HepG2 (cell line): ENCODE data around the gene SIK3.

Source experiments
- CENPX ChIP-seq: sonication (generic); formaldehyde crosslinking; IDR thresholded peaks from 2 replicates; pipeline ENCODE4 v1.9.0; 2021; ENCODE audit warnings: mild to moderate bottlenecking, missing genetic modification reagents, moderate library complexity
- CHD2 ChIP-seq: IDR thresholded peaks from 2 replicates; pipeline ENCODE4 v1.6.1; 2011; ENCODE audit warnings: low read depth, low read length, improper control_type of control experiment
- EP300 ChIP-seq, 3 experiments: sonication (generic) in 1 of 3; formaldehyde crosslinking in 1 of 3; IDR thresholded peaks; 2 replicates each; pipeline versions ENCODE4 v1.5.1 to v1.6.1; 2011 to 2020; ENCODE audit warnings: low read depth in 2 of 3, low read length in 2 of 3, borderline replicate concordance in 1 of 3, improper control_type of control experiment in 1 of 3, mild to moderate bottlenecking in 1 of 3, missing genetic modification reagents in 1 of 3, moderate library complexity in 1 of 3
- POLR2A ChIP-seq, 2 experiments: IDR thresholded peaks; 2 replicates each; pipeline ENCODE4 v1.6.1; 2011; ENCODE audit warnings: low read depth in 2 of 2, low read length in 2 of 2, mild to moderate bottlenecking in 1 of 2, moderate library complexity in 1 of 2; ENCODE audit not compliant: insufficient read depth in 1 of 2
- RAD21 ChIP-seq: fragments of 450-650 bp; formaldehyde crosslinking; IDR thresholded peaks from 2 replicates; pipeline ENCODE4 v1.5.0; 2020; ENCODE audit warnings: mild to moderate bottlenecking
- RFX1 ChIP-seq: fragments of 450-650 bp; IDR thresholded peaks from 2 replicates; pipeline ENCODE4 v1.6.1; 2017
- SIN3A ChIP-seq: IDR thresholded peaks from 2 replicates; pipeline ENCODE4 v1.6.1; 2011; ENCODE audit warnings: low read depth, mild to moderate bottlenecking, control low read depth, low read length, borderline replicate concordance
- TP53 ChIP-seq: sonication (generic); formaldehyde crosslinking; conservative IDR thresholded peaks from 2 replicates; pipeline ENCODE4 v1.4.0; 2020; ENCODE audit warnings: missing genetic modification reagents
- ZMYM2 ChIP-seq: sonication (generic); formaldehyde crosslinking; IDR thresholded peaks from 2 replicates; pipeline ENCODE4 v1.8.0; 2022; ENCODE audit warnings: mild to moderate bottlenecking, missing genetic modification reagents
- ZNF121 ChIP-seq: sonication (generic); formaldehyde crosslinking; IDR thresholded peaks from 2 replicates; pipeline ENCODE4 v1.5.0; 2020; ENCODE audit warnings: mild to moderate bottlenecking, missing genetic modification reagents
- TF ChIP-seq, protein P1 (sequence below): sonication (generic); formaldehyde crosslinking; IDR thresholded peaks from 2 replicates; pipeline ENCODE4 v1.5.1; 2020; ENCODE audit warnings: mild to moderate bottlenecking, missing genetic modification reagents, moderate library complexity
- TF ChIP-seq, protein P2 (sequence below), 2 experiments: IDR thresholded peaks; 2 replicates each; pipeline ENCODE4 v1.6.1; 2011 to 2012; ENCODE audit warnings: low read length in 2 of 2, borderline replicate concordance in 1 of 2, low read depth in 1 of 2, mild to moderate bottlenecking in 1 of 2, moderate library complexity in 1 of 2
- TF ChIP-seq, protein P3 (sequence below): sonication (generic); formaldehyde crosslinking; IDR thresholded peaks from 2 replicates; pipeline ENCODE4 v1.5.0; 2020; ENCODE audit warnings: mild to moderate bottlenecking, missing genetic modification reagents, moderate library complexity

DNA sequence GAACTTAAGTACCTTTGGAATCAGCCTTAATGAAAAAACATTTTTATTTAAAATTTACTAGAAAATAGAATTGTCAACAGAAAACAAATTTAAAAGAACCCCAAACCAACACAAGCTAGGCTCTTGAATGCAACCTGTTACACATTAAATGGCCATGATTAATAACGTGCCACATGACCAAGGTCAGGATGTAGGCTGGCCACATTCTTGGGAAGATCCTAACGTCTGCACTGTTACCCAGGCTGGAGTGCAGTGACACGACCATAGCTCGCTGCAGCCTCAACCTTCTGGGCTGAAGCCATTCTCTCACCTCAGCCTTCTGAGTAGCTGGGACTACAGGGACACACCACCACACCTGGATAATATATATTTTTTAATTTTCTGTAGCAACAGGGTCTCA, 134.4 kb downstream of the SIK3 start:
- TF ChIP-seq ZNF121 (CRISPR knock-in tag) (no peak), CENPX (no peak), CHD2 (no peak), EP300 (IDR thresholded peaks at IDR 0.05; ENCODE audit: low read depth in 2 of 2, low read length in 2 of 2) (no peak), EP300 (CRISPR knock-in tag; IDR thresholded peaks at IDR 0.05; ENCODE audit: borderline replicate concordance) (no peak), RFX1 (no peak), RAD21 (CRISPR knock-in tag) (no peak), SIN3A (no peak), POLR2A (IDR thresholded peaks at IDR 0.05; ENCODE audit: insufficient read depth in 1 of 2, low read depth in 2 of 2, low read length in 2 of 2) (no peak), TP53 (CRISPR knock-in tag) (no peak), ZMYM2 (CRISPR knock-in tag) (no peak)
- TF ChIP-seq, protein P1, sequence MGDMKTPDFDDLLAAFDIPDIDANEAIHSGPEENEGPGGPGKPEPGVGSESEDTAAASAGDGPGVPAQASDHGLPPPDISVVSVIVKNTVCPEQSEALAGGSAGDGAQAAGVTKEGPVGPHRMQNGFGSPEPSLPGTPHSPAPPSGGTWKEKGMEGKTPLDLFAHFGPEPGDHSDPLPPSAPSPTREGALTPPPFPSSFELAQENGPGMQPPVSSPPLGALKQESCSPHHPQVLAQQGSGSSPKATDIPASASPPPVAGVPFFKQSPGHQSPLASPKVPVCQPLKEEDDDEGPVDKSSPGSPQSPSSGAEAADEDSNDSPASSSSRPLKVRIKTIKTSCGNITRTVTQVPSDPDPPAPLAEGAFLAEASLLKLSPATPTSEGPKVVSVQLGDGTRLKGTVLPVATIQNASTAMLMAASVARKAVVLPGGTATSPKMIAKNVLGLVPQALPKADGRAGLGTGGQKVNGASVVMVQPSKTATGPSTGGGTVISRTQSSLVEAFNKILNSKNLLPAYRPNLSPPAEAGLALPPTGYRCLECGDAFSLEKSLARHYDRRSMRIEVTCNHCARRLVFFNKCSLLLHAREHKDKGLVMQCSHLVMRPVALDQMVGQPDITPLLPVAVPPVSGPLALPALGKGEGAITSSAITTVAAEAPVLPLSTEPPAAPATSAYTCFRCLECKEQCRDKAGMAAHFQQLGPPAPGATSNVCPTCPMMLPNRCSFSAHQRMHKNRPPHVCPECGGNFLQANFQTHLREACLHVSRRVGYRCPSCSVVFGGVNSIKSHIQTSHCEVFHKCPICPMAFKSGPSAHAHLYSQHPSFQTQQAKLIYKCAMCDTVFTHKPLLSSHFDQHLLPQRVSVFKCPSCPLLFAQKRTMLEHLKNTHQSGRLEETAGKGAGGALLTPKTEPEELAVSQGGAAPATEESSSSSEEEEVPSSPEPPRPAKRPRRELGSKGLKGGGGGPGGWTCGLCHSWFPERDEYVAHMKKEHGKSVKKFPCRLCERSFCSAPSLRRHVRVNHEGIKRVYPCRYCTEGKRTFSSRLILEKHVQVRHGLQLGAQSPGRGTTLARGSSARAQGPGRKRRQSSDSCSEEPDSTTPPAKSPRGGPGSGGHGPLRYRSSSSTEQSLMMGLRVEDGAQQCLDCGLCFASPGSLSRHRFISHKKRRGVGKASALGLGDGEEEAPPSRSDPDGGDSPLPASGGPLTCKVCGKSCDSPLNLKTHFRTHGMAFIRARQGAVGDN (CRISPR knock-in tag), result no peak
- TF ChIP-seq, protein P2, sequence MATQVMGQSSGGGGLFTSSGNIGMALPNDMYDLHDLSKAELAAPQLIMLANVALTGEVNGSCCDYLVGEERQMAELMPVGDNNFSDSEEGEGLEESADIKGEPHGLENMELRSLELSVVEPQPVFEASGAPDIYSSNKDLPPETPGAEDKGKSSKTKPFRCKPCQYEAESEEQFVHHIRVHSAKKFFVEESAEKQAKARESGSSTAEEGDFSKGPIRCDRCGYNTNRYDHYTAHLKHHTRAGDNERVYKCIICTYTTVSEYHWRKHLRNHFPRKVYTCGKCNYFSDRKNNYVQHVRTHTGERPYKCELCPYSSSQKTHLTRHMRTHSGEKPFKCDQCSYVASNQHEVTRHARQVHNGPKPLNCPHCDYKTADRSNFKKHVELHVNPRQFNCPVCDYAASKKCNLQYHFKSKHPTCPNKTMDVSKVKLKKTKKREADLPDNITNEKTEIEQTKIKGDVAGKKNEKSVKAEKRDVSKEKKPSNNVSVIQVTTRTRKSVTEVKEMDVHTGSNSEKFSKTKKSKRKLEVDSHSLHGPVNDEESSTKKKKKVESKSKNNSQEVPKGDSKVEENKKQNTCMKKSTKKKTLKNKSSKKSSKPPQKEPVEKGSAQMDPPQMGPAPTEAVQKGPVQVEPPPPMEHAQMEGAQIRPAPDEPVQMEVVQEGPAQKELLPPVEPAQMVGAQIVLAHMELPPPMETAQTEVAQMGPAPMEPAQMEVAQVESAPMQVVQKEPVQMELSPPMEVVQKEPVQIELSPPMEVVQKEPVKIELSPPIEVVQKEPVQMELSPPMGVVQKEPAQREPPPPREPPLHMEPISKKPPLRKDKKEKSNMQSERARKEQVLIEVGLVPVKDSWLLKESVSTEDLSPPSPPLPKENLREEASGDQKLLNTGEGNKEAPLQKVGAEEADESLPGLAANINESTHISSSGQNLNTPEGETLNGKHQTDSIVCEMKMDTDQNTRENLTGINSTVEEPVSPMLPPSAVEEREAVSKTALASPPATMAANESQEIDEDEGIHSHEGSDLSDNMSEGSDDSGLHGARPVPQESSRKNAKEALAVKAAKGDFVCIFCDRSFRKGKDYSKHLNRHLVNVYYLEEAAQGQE (IDR thresholded peaks at IDR 0.05; ENCODE audit: borderline replicate concordance in 1 of 2, low read depth in 1 of 2, low read length in 2 of 2), result no peak
- TF ChIP-seq, protein P3, sequence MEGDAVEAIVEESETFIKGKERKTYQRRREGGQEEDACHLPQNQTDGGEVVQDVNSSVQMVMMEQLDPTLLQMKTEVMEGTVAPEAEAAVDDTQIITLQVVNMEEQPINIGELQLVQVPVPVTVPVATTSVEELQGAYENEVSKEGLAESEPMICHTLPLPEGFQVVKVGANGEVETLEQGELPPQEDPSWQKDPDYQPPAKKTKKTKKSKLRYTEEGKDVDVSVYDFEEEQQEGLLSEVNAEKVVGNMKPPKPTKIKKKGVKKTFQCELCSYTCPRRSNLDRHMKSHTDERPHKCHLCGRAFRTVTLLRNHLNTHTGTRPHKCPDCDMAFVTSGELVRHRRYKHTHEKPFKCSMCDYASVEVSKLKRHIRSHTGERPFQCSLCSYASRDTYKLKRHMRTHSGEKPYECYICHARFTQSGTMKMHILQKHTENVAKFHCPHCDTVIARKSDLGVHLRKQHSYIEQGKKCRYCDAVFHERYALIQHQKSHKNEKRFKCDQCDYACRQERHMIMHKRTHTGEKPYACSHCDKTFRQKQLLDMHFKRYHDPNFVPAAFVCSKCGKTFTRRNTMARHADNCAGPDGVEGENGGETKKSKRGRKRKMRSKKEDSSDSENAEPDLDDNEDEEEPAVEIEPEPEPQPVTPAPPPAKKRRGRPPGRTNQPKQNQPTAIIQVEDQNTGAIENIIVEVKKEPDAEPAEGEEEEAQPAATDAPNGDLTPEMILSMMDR (CRISPR knock-in tag), result no peak
